Psoas muscle (tissue), 8 donors: ENCODE results near the gene PLPP3. TPM values are rescaled to one million over a fixed set of nuclear protein-coding genes. Genes with fewer than 3 reads are reported as not detected.

Experiments used
- ATAC-seq, 4 donors: fragments of 200-7000 bp; cut with Tn5 transposase; one replicate each; pipeline ENCODE4 v1.9.1; 2020; ENCODE audit warnings: moderate library complexity in 3 of 4, mild to moderate bottlenecking in 2 of 4
- DNase-seq, 2 donors: peaks; one replicate each; pipeline ENCODE4 v3.0.0-alpha.2; 2020
- H3K27ac ChIP-seq: fragments of 200-600 bp; one replicate; pipeline ENCODE4 v1.8.0; 2022
- H3K27me3 ChIP-seq, 3 donors: fragments of 200-600 bp in 1 of 3; one replicate each; pipeline versions ENCODE4 v1.6.1 to v1.8.0; 2013 to 2022; ENCODE audit warnings: low read length in 2 of 3, mild to moderate bottlenecking in 2 of 3, moderate library complexity in 1 of 3; ENCODE audit not compliant: insufficient read depth in 3 of 3
- H3K36me3 ChIP-seq, 2 donors: fragments of 200-600 bp in 1 of 2; one replicate each; pipeline versions ENCODE4 v1.6.1 to v1.8.0; 2013 to 2022; ENCODE audit warnings: low read depth in 1 of 2, mild to moderate bottlenecking in 1 of 2, moderate library complexity in 1 of 2; ENCODE audit not compliant: insufficient read depth in 1 of 2
- H3K4me1 ChIP-seq: fragments of 200-600 bp; one replicate; pipeline ENCODE4 v1.8.0; 2022
- H3K4me3 ChIP-seq: fragments of 200-600 bp; one replicate; pipeline ENCODE4 v1.8.0; 2022; ENCODE audit warnings: mild to moderate bottlenecking
- H3K9me3 ChIP-seq: fragments of 200-600 bp; one replicate; pipeline ENCODE4 v1.8.0; 2022
- CTCF ChIP-seq: fragments of 200-600 bp; IDR thresholded peaks from one replicate; pipeline ENCODE4 v1.8.0; 2022; ENCODE audit warnings: antibody characterized with exemption
- WGBS, 3 donors: extraction: QIAGEN DNeasy Blood & Tissue Kit; methylation state at CpG; one replicate each; pipeline versions ENCODE4 v1.1.6 to v1.1.7; 2013; 5-methylcytosine and 5-hydroxymethylcytosine counted together
- intact Hi-C, 2 donors: fragments of 100-400 bp; cut with DNase I; formaldehyde crosslinking; loops; one replicate each; pipeline versions ENCODE4 v1.11.0 to v1.14.2; 2022
- polyA plus RNA-seq, 3 donors: library from polyadenylated mRNA; stranded (reverse); fragments of 200-250 nt; gene quantifications; one replicate each; pipeline ENCODE4 v1.2.3, GENCODE V29; 2013
- total RNA-seq, 4 donors: library from RNA; stranded (reverse); fragmentation: NEBNext Ultra II Directional in 2 of 4; extraction: Animal tissue kit (Norgen Biotek cat#: 25700) in 2 of 4; gene quantifications; one replicate each; pipeline versions ENCODE4 v1.2.1 to v1.2.4, GENCODE V29; 2021 to 2023
- donor health status: healthy with polysubstance abuse.
- donor health status: DM: no; HTN: no; CAD: no; lungs with moderate emphysema.
- donor health status: Bipolar disorder and iron deficiency.
- donor health status: healthy.
- donor health status: DM: yes; HTN: yes; CAD: no.
- donor health status: DM: no; HTN: no; CAD: no.
- donor health status: DM: no; HTN: no; CAD: no.
- donor health status: DM: yes; HTN: yes; CAD: no.

The PLPP3 gene
- total and polyA plus RNA-seq, 7 donors = 35.5 to 69.1 (median 46.3) TPM

- Histone ChIP-seq H3K27ac (no peak overlapping the region), H3K36me3 (no peaks in the 10 kb centered on the region), H3K9me3 (no peaks in the 10 kb centered on the region), H3K27me3 (no peaks in the 10 kb centered on the region), H3K4me1 (peaks cover 39% of the 10 kb centered on the region), H3K4me3 (no peak overlapping the region)
- no peak for TF ChIP-seq CTCF
- DNase-seq (no peak), ATAC-seq (no peak)
- intact Hi-C loops = no loop called here
- WGBS, 3 donors = 26 to 75% (median 54%) methylated on average over 1 of the region's 1 CpG
Measured at GRCh38 chr1:56553046-56553445, 26.3 kb downstream of the PLPP3 start.

GRCh38 chr1:56552349-56552748, 27.0 kb downstream of the PLPP3 start:
- DNase-seq (no peak), ATAC-seq (no peak)
- intact Hi-C loops = no loop called here
- Histone ChIP-seq H3K4me1 (peaks cover 46% of the 10 kb centered on the region), H3K9me3 (no peaks in the 10 kb centered on the region), H3K36me3 (no peaks in the 10 kb centered on the region), H3K4me3 (no peak overlapping the region), H3K27ac (no peak overlapping the region), H3K27me3 (no peaks in the 10 kb centered on the region)
- no peak for TF ChIP-seq CTCF

- Histone ChIP-seq H3K27me3 (no peaks in the 10 kb centered on the region), H3K4me3 (no peak overlapping the region), H3K9me3 (no peaks in the 10 kb centered on the region), H3K27ac (no peak overlapping the region), H3K36me3 (no peaks in the 10 kb centered on the region), H3K4me1 (peaks cover 53% of the 10 kb centered on the region)
- TF ChIP-seq CTCF = no peak
- 77 to 82% (median 81%) methylated on average over 3 of the region's 3 CpGs for WGBS, 3 donors
- ATAC-seq (no peak), DNase-seq (no peak)
- intact Hi-C loops = no loop called here
Measured at GRCh38 chr1:56551691-56552090, 27.7 kb downstream of the PLPP3 start.

GRCh38 chr1:56550859-56551188, 28.5 kb downstream of the PLPP3 start:
- Histone ChIP-seq H3K9me3 (no peaks in the 10 kb centered on the region), H3K27me3 (no peaks in the 10 kb centered on the region), H3K4me3 (no peak overlapping the region), H3K27ac (no peak overlapping the region), H3K4me1 (peaks cover 60% of the 10 kb centered on the region), H3K36me3 (no peaks in the 10 kb centered on the region)
- intact Hi-C loops = no loop called here
- no peak for TF ChIP-seq CTCF
- WGBS, 3 donors = 52 to 64% (median 53%) methylated on average over 4 of the region's 4 CpGs
- ATAC-seq = no peak
- no peak for DNase-seq

- DNase-seq (no peak), ATAC-seq (no peak)
- no peaks in the 10 kb centered on the region for H3K9me3 ChIP-seq
- H3K27ac ChIP-seq = no peak overlapping the region
- H3K4me1 ChIP-seq = peaks cover 61% of the 10 kb centered on the region
- no peak overlapping the region for H3K4me3 ChIP-seq
- TF ChIP-seq CTCF = no peak
- 61 to 67% (median 65%) methylated on average over 5 of the region's 5 CpGs for WGBS, 3 donors
- no peaks in the 10 kb centered on the region for H3K36me3 ChIP-seq
- H3K27me3 ChIP-seq = no peaks in the 10 kb centered on the region
- intact Hi-C loops = no loop called here
Measured at GRCh38 chr1:56550138-56550858, 29.1 kb downstream of the PLPP3 start.
